K562 (cell line): ENCODE results near the gene APBB2. TPM values are rescaled to one million over a fixed set of nuclear protein-coding genes. Genes with fewer than 3 reads are reported as not detected.

ENCODE experiments used
- ATAC-seq: fragments of 200-7000 bp; cut with Tn5 transposase; 3 replicates; pipeline ENCODE4 v1.9.1; 2020; ENCODE audit warnings: moderate library complexity
- BruUV-seq: library from RNA; stranded (reverse); fragments of 400-500 nt; replicated peaks from 2 replicates; lab custom pipeline; 2021; lab: Mats Ljungman, UMichigan
- CTCF ChIA-PET: fragments of 300-600 bp; formaldehyde crosslinking; extraction: SDS; loops from one replicate; lab custom pipeline; 2021; ENCODE audit warnings: low intra/inter-chr PET ratio; lab: Yijun Ruan, JAX
- POLR2A ChIA-PET: fragments of 300-600, 350-650 bp; sonication (Branson Sonifier 250); formaldehyde crosslinking; extraction: SDS; loops from one replicate; lab custom pipeline; 2021; ENCODE audit warnings: antibody characterized with exemption, inconsistent platforms; lab: Yijun Ruan, JAX
- DNase-seq, 4 experiments: peaks; one replicate each; pipeline versions ENCODE4 v3.0.0 to v3.0.0-alpha.2; 2011 to 2018; ENCODE audit warnings: low spot score in 3 of 4, mixed read lengths in 3 of 4; ENCODE audit errors: extremely low read depth in 1 of 4
- FAIRE-seq: peaks from 2 replicates; lab custom pipeline; 2011; peaks lifted over from hg19 to GRCh38; lab: Jason Lieb, UNC
- H2AFZ ChIP-seq: 2 replicates; pipeline ENCODE4 v1.6.0; 2011; ENCODE audit warnings: low read depth, low read length, control low read depth, inconsistent platforms
- H3K27ac ChIP-seq: fragments of 200-600 bp; 3 replicates; pipeline ENCODE4 v1.8.0; 2011; ENCODE audit warnings: low read depth, mild to moderate bottlenecking, control low read depth, inconsistent platforms, low read length, moderate library complexity, mixed read lengths; ENCODE audit errors: extremely low read depth
- H3K27me3 ChIP-seq, 2 experiments: fragments of 300-600 bp in 1 of 2; 2 replicates in 1 of 2; 3 replicates in 1 of 2; pipeline versions ENCODE4 v1.6.0 to v1.8.0; 2011; ENCODE audit warnings: inconsistent platforms in 2 of 2, low read length in 2 of 2, mild to moderate bottlenecking in 1 of 2, mixed read lengths in 1 of 2, moderate library complexity in 1 of 2; ENCODE audit not compliant: control insufficient read depth in 2 of 2, insufficient read depth in 2 of 2
- H3K36me3 ChIP-seq: fragments of 300-600 bp; 3 replicates; pipeline ENCODE4 v1.8.0; 2011; ENCODE audit warnings: mild to moderate bottlenecking, low read length, inconsistent platforms; ENCODE audit not compliant: control insufficient read depth, insufficient read depth
- H3K4me1 ChIP-seq, 2 experiments: fragments of 200-600 bp in 1 of 2; replicated peaks in 1 of 2; 2 replicates in 1 of 2; 3 replicates in 1 of 2; pipeline versions ENCODE4 v1.5.1 to v1.8.0; 2011; ENCODE audit warnings: inconsistent platforms in 2 of 2, low read length in 2 of 2, mild to moderate bottlenecking in 1 of 2, mixed read lengths in 1 of 2, moderate library complexity in 1 of 2; ENCODE audit not compliant: control insufficient read depth in 2 of 2, insufficient read depth in 2 of 2
- H3K4me2 ChIP-seq: 2 replicates; pipeline ENCODE4 v1.6.1; 2011; ENCODE audit warnings: low read length, control low read depth, inconsistent platforms, mixed read lengths; ENCODE audit not compliant: insufficient read depth
- H3K4me3 ChIP-seq: fragments of 200-600 bp; sonication (generic), shearing (Covaris generic); 2 replicates; pipeline ENCODE4 v1.5.1; 2016; ENCODE audit warnings: control low read depth, inconsistent platforms
- H3K79me2 ChIP-seq: fragments of 200-600 bp; 3 replicates; pipeline ENCODE4 v1.8.0; 2011; ENCODE audit warnings: low read length, inconsistent platforms; ENCODE audit not compliant: control insufficient read depth, insufficient read depth
- H3K9ac ChIP-seq, 2 experiments: 2 replicates each; pipeline versions ENCODE4 v1.6.0 to v1.6.1; 2011; ENCODE audit warnings: low read depth in 2 of 2, low read length in 2 of 2, control low read depth in 1 of 2, inconsistent platforms in 1 of 2, mild to moderate bottlenecking in 1 of 2, mixed read lengths in 1 of 2; ENCODE audit not compliant: insufficient read depth in 1 of 2
- H3K9me1 ChIP-seq: one replicate; pipeline ENCODE4 v1.6.0; 2011; ENCODE audit warnings: inconsistent platforms, mild to moderate bottlenecking, low read length, moderate library complexity; ENCODE audit not compliant: control insufficient read depth, insufficient read depth
- H3K9me3 ChIP-seq: replicated peaks from 2 replicates; pipeline ENCODE4 v1.5.1; 2011; ENCODE audit warnings: low read depth, low read length, inconsistent platforms; ENCODE audit not compliant: control insufficient read depth, insufficient read depth
- H4K20me1 ChIP-seq: replicated peaks from 2 replicates; pipeline ENCODE4 v1.6.1; 2011; ENCODE audit warnings: low read length, inconsistent platforms, mixed read lengths; ENCODE audit not compliant: control insufficient read depth, insufficient read depth
- CBX2 ChIP-seq: fragments of 200-600 bp; sonication (generic); IDR thresholded peaks from one replicate; pipeline ENCODE4 v1.6.1; 2012; ENCODE audit warnings: mild to moderate bottlenecking, low read length, inconsistent platforms; ENCODE audit not compliant: insufficient read depth, poor library complexity, severe bottlenecking
- CTCF ChIP-seq, 3 experiments: IDR thresholded peaks in 2 of 3; conservative IDR thresholded peaks in 1 of 3; 2 replicates each; pipeline ENCODE4 v1.5.1; 2011 to 2012; ENCODE audit warnings: low read length in 3 of 3, mild to moderate bottlenecking in 3 of 3, control low read depth in 2 of 3, improper control_type of control experiment in 1 of 3, inconsistent platforms in 1 of 3, low read depth in 1 of 3, mixed read lengths in 1 of 3, moderate library complexity in 1 of 3; ENCODE audit not compliant: insufficient read depth in 2 of 3
- DIDO1 ChIP-seq: fragments of 450-650 bp; IDR thresholded peaks from 2 replicates; pipeline ENCODE4 v1.6.1; 2016; ENCODE audit warnings: low read depth, missing biosample characterization, missing genetic modification characterization
- HNRNPL ChIP-seq: fragments of 200-400 bp; formaldehyde crosslinking; IDR thresholded peaks from 2 replicates; pipeline ENCODE4 v1.6.1; 2017; ENCODE audit warnings: low read depth, mild to moderate bottlenecking, low read length
- HNRNPUL1 ChIP-seq: fragments of 200-400 bp; formaldehyde crosslinking; IDR thresholded peaks from 2 replicates; pipeline ENCODE4 v1.6.1; 2017; ENCODE audit warnings: low read length
- JUND ChIP-seq, 2 experiments: IDR thresholded peaks; 2 replicates in 1 of 2; 3 replicates in 1 of 2; pipeline ENCODE4 v1.6.1; 2011; ENCODE audit warnings: borderline replicate concordance in 2 of 2, low read depth in 2 of 2, low read length in 2 of 2, improper control_type of control experiment in 1 of 2, missing biosample characterization in 1 of 2, missing genetic modification characterization in 1 of 2, missing genetic modification reagents in 1 of 2
- KDM2B ChIP-seq: fragments of 250-450 bp; sonication (Bioruptor Pico); IDR thresholded peaks from 2 replicates; pipeline ENCODE4 v1.8.0; 2021; ENCODE audit warnings: mild to moderate bottlenecking, moderate library complexity
- NELFE ChIP-seq: IDR thresholded peaks from 2 replicates; pipeline ENCODE4 v1.6.1; 2011; ENCODE audit warnings: mild to moderate bottlenecking; ENCODE audit not compliant: insufficient read depth, insufficient read length
- NR4A1 ChIP-seq, 2 experiments: fragments of 250-450 bp in 1 of 2; fragments of 450-650 bp in 1 of 2; sonication (Bioruptor Pico) in 1 of 2; IDR thresholded peaks; 2 replicates each; pipeline versions ENCODE4 v1.4.0 to v1.6.1; 2016 to 2020; ENCODE audit warnings: mild to moderate bottlenecking in 2 of 2, missing compliant biosample characterization in 1 of 2, missing genetic modification characterization in 1 of 2, moderate library complexity in 1 of 2
- PHF20 ChIP-seq: fragments of 450-650 bp; IDR thresholded peaks from 2 replicates; pipeline ENCODE4 v1.6.1; 2018; ENCODE audit not compliant: partially characterized antibody
- SMAD3 ChIP-seq: fragments of 450-650 bp; formaldehyde crosslinking; conservative IDR thresholded peaks from 2 replicates; pipeline ENCODE4 v1.4.0; 2020; ENCODE audit warnings: mild to moderate bottlenecking
- TFAP4 ChIP-seq: sonication (generic); formaldehyde crosslinking; IDR thresholded peaks from 2 replicates; pipeline ENCODE4 v1.8.0; 2022; ENCODE audit warnings: missing genetic modification reagents, mild to moderate bottlenecking, moderate library complexity, borderline replicate concordance
- ZNF12 ChIP-seq: sonication (generic); formaldehyde crosslinking; IDR thresholded peaks from 2 replicates; pipeline ENCODE4 v1.4.0; 2020; ENCODE audit warnings: mild to moderate bottlenecking, missing genetic modification reagents
- ZNF165 ChIP-seq: fragments of 250-450 bp; sonication (Bioruptor Pico); IDR thresholded peaks from 2 replicates; pipeline ENCODE4 v1.4.0; 2020; ENCODE audit warnings: borderline replicate concordance
- ZNF184 ChIP-seq: sonication (generic); formaldehyde crosslinking; IDR thresholded peaks from 2 replicates; pipeline ENCODE4 v1.5.0; 2020; ENCODE audit warnings: missing genetic modification reagents
- ZNF639 ChIP-seq, 2 experiments: fragments of 200-800 bp in 1 of 2; sonication (Bioruptor generic) in 1 of 2; sonication (generic) in 1 of 2; formaldehyde crosslinking in 1 of 2; IDR thresholded peaks in 1 of 2; conservative IDR thresholded peaks in 1 of 2; 2 replicates each; pipeline versions ENCODE4 v1.5.0 to v1.6.1; 2016 to 2020; ENCODE audit warnings: missing compliant biosample characterization in 1 of 2, missing genetic modification characterization in 1 of 2, missing genetic modification reagents in 1 of 2
- WGBS: fragments of 100-300 bp; shearing (Covaris generic); methylation state at CpG from one replicate; pipeline ENCODE4 v1.1.6; 2016; ENCODE audit warnings: low coverage, mixed read lengths; ENCODE audit not compliant: insufficient coverage; ENCODE audit errors: missing lambda C conversion rate; 5-methylcytosine and 5-hydroxymethylcytosine counted together
- in situ Hi-C: fragments of 300-500 bp; cut with MboI; formaldehyde crosslinking; loops from 4 replicates; pipeline ENCODE4 v1.15.0; 2018; ENCODE audit warnings: inconsistent platforms, mixed read lengths
- intact Hi-C: fragments of 100-400 bp; cut with micrococcal nuclease; formaldehyde crosslinking; loops from 2 replicates; pipeline ENCODE4 v1.14.2; 2022
- polyA plus RNA-seq, 8 experiments: library from polyadenylated mRNA; depleted of rRNA in 4 of 8; stranded (reverse) in 5 of 8; unstranded in 3 of 8; fragments of >200 nt; fragmentation: Nextera tagmentation in 2 of 8; fragmentation: Illumina TruSeq in 1 of 8; extraction: Ambion mirVana in 2 of 8; extraction: Trizol in 1 of 8; gene quantifications; 2 replicates each; pipeline versions ENCODE4 v1.2.1 to v1.2.3, GENCODE V29; 2011 to 2014; ENCODE audit warnings: inconsistent platforms in 1 of 8, missing spikeins in 1 of 8
- total RNA-seq, 7 experiments: library from RNA; depleted of rRNA in 6 of 7; stranded (reverse); fragments of >200 nt in 6 of 7; fragmentation: Illumina TruSeq in 2 of 7; extraction: Trizol in 2 of 7; gene quantifications; 2 replicates each; pipeline versions ENCODE4 v1.2.1 to v1.2.3, GENCODE V29; 2011 to 2021; ENCODE audit warnings: low replicate concordance in 1 of 7

Gene APBB2
- total and polyA plus RNA-seq, 9 of the 15 experiments (the other 6 are each of a cell fraction or from before 2014, with no cell fraction given) = 0.08 to 2.1 (median 1.4) TPM

GRCh38 chr4:41014158-41014557, 200.2 kb downstream of the APBB2 start:
- Histone ChIP-seq H3K9ac (no peak overlapping the region), H3K36me3 (no peaks in the 10 kb centered on the region), H3K27me3 (peaks cover 0 to 9% of the 10 kb centered on the region in 2 experiments; a peak in 1 of 5 replicates), H3K4me1 (no peaks in the 10 kb centered on the region; a peak in 1 of 5 replicates), H3K4me3 (no peak overlapping the region), H3K9me1 (no peaks in the 10 kb centered on the region), H3K9me3 (no peaks in the 10 kb centered on the region), H3K79me2 (no peaks in the 10 kb centered on the region), H3K27ac (no peak overlapping the region), H3K4me2 (no peak overlapping the region), H2AFZ (no peak overlapping the region), H4K20me1 (no peaks in the 10 kb centered on the region)
- ATAC-seq (no peak), FAIRE-seq (no peak), DNase-seq (no peak)
- no TSS peak for BruUV-seq
- in situ Hi-C loops (no loop called here), intact Hi-C loops (loop anchor here (5.0 kb wide), 1 partner anchor 342 kb away; no protein-coding TSS in a partner anchor)
- POLR2A ChIA-PET = no interaction called here
- CTCF ChIA-PET = no interaction called here
- WGBS = 1% methylated on average over 7 of the region's 7 CpGs
- TF ChIP-seq JUND (IDR thresholded peaks at IDR 0.05; ENCODE audit: borderline replicate concordance, low read depth, low read length) (no peak), JUND (tag; IDR thresholded peaks at IDR 0.05; ENCODE audit: borderline replicate concordance, low read depth, low read length) (no peak), ZNF639 (CRISPR knock-in tag; conservative IDR thresholded peaks at IDR 0.05 in 1 of 2, IDR thresholded peaks at IDR 0.05 in 1 of 2) (no peak), HNRNPL (no peak), CTCF (IDR thresholded peaks at IDR 0.05 in 2 of 3, conservative IDR thresholded peaks at IDR 0.05 in 1 of 3; ENCODE audit: insufficient read depth in 2 of 3, low read depth in 1 of 3, low read length in 3 of 3) (no peak), ZNF165 (no peak), DIDO1 (tag) (no peak), SMAD3 (CRISPR knock-in tag) (no peak), NELFE (no peak), ZNF12 (CRISPR knock-in tag) (no peak), ZNF184 (no peak), CBX2 (no peak), HNRNPUL1 (no peak), TFAP4 (CRISPR knock-in tag) (no peak), NR4A1 (CRISPR knock-in tag; IDR thresholded peaks at IDR 0.05) (no peak), NR4A1 (tag; IDR thresholded peaks at IDR 0.05) (no peak), PHF20 (no peak), KDM2B (CRISPR knock-in tag) (no peak)
